ENCODE data around the gene ZNF516.

ZNF516 gene

DNA sequence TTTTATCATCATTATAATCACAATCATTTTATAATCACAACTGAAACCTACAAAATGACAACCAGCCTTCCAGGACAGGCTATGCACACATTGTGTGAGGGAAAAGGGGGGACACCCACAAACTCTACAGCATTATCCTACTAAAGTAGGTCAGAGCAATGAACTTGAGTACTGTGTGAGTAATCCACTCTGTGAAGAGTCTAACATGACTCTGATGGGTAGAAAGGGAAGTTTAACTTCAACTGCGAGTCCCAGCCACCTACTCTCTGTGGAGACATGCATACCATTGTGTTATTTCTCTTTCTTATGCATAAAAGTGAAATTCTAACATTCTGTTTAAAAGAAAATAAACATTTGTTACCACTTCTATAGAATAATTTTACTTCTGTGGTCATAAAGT is 177.9 kb downstream of the ZNF516 start:
- TF ChIP-seq, protein P1, sequence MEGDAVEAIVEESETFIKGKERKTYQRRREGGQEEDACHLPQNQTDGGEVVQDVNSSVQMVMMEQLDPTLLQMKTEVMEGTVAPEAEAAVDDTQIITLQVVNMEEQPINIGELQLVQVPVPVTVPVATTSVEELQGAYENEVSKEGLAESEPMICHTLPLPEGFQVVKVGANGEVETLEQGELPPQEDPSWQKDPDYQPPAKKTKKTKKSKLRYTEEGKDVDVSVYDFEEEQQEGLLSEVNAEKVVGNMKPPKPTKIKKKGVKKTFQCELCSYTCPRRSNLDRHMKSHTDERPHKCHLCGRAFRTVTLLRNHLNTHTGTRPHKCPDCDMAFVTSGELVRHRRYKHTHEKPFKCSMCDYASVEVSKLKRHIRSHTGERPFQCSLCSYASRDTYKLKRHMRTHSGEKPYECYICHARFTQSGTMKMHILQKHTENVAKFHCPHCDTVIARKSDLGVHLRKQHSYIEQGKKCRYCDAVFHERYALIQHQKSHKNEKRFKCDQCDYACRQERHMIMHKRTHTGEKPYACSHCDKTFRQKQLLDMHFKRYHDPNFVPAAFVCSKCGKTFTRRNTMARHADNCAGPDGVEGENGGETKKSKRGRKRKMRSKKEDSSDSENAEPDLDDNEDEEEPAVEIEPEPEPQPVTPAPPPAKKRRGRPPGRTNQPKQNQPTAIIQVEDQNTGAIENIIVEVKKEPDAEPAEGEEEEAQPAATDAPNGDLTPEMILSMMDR (IDR thresholded peaks at IDR 0.05; ENCODE audit: insufficient read depth, missing control alignments) = no peak
- DNase-seq (ENCODE audit: insufficient read length, low spot score) (no peak), FAIRE-seq (peak; percentile 21)

DNA sequence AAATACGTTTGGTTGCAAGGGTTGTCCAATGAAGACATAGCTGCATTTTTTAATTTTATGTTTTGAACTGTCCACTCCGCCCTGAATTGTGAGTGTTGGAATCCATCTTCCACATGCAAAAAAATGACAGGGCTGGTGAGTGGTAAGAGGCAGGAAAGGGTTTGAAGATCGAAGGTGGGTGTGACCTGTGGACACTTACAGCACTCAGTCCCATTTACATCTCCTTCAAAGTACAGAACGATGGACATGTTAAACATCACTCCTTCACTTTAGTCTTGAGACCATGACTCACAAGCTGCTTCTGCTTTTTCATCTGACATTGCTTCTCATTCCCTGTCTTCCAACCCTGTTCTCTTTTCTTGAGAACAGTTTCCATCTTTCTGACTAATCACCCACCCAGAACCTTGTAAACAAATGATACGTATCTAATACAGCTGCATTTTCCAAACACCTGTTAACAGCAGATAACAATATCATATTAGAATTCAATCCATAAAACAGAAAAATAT is 179.3 kb downstream of the ZNF516 start:
- FAIRE-seq = no peak

DNA sequence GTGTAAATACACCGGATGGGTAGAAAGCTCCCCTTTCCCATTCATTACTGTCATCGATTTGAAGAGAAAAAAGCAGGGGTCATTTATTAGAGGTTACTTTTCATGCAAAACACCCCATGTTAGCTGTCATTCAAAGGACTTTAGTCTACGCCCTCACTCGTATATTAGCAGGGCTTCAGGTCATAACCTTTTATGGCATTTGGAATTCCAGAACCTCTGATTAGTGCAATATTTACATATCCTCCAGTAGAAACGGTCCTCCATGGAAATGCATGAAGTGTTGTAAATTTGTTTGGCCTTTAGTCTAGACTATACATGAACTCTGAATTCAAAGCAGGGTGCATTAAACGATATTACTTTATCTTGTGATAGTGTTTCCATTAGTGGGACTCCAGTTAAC is 180.5 kb downstream of the ZNF516 start:
- FAIRE-seq (no peak), DNase-seq (ENCODE audit: insufficient read length, low spot score) (no peak)
- TF ChIP-seq, protein P1 (IDR thresholded peaks at IDR 0.05; ENCODE audit: insufficient read depth, missing control alignments) = no peak

More for the DNA sequence above, 179.3 kb downstream of the ZNF516 start:
- no peak for DNase-seq (ENCODE audit: insufficient read length, low spot score)
- TF ChIP-seq, protein P1 (IDR thresholded peaks at IDR 0.05; ENCODE audit: insufficient read depth, missing control alignments) = no peak

DNA sequence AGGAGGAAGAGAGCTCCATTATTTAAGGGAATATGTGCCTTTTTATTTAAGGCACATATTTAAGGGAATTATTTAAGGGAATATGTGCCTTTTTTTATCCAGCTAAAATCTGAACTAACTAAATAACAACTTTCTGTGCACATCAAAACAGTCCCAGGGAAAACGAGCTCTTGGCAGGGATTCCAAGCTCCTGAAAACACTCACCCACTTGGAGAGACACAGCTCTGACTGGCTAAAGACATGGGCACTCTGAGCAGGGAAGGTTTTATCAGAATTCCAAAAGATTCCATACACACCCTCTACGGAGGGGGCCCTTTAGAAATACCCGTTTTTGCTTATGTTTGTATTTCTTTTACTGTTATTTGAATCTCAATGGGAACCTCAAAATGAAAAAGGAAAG is 181.0 kb downstream of the ZNF516 start:
- DNase-seq (ENCODE audit: insufficient read length, low spot score) (no peak), FAIRE-seq (peak; percentile 81)
- TF ChIP-seq, protein P1 (IDR thresholded peaks at IDR 0.05; ENCODE audit: insufficient read depth, missing control alignments) = no peak

Measured in D721Med (cell line).